GM12801 (cell line): Measurements from ENCODE around the gene SMG6.

Experiments
- TF ChIP-seq, protein P1 (sequence below): IDR thresholded peaks from one replicate; pipeline ENCODE4 v1.5.1; 2011; ENCODE audit warnings: control low read depth; ENCODE audit not compliant: insufficient read length; ENCODE audit errors: extremely low read depth

Gene SMG6

DNA sequence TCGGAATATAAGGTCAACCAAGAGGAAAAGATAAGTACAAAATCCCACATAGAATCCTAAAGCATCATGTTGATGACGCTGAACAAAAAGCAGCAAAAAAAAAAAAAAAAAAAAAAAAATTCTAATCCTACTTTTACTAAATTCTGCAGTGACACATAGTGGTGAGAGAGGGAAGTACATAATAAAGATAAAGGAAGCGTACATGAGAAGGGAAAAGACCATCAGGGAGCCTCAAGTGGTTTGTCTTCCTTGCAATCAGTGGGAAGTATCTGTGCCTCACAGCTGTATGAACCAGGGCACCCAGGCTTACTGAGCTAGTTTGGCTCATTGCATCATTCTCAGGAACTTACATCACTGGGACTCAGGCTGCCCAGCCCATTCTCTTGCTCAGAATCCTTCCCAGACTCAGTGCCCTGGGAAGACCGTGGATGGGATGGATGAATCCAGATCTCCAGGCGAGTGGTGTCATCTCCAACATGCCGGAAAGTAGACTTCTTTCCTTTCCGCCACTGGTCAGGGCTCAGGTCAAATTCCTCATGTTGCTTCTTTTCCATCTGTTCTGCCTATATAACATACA, 21.2 kb downstream of the SMG6 start:
- TF ChIP-seq, protein P1, sequence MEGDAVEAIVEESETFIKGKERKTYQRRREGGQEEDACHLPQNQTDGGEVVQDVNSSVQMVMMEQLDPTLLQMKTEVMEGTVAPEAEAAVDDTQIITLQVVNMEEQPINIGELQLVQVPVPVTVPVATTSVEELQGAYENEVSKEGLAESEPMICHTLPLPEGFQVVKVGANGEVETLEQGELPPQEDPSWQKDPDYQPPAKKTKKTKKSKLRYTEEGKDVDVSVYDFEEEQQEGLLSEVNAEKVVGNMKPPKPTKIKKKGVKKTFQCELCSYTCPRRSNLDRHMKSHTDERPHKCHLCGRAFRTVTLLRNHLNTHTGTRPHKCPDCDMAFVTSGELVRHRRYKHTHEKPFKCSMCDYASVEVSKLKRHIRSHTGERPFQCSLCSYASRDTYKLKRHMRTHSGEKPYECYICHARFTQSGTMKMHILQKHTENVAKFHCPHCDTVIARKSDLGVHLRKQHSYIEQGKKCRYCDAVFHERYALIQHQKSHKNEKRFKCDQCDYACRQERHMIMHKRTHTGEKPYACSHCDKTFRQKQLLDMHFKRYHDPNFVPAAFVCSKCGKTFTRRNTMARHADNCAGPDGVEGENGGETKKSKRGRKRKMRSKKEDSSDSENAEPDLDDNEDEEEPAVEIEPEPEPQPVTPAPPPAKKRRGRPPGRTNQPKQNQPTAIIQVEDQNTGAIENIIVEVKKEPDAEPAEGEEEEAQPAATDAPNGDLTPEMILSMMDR, result no peak

DNA sequence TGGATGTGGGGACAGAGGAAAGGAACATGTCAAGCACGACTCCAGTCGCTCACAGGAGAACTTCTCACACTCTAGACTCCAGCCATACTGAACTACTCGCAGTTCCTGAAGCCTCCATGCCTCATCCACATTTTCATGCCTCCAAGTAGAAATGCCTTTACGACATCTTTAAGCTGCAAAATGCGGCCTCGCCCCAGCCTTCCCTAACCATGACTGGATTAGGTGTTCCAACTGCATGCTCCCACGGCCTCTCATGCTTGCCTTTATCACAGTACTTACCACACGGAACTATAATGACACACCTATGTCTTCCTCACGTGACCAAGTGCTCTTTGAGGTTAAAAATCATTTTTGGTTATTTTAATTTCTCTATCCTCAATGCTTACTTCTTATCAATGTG, 23.9 kb downstream of the SMG6 start:
- TF ChIP-seq, protein P1, result no peak

- TF ChIP-seq, protein P1, result no peak
Observed at GRCh38 chr17:2277429-2278170, 26.0 kb downstream of the SMG6 start.

DNA sequence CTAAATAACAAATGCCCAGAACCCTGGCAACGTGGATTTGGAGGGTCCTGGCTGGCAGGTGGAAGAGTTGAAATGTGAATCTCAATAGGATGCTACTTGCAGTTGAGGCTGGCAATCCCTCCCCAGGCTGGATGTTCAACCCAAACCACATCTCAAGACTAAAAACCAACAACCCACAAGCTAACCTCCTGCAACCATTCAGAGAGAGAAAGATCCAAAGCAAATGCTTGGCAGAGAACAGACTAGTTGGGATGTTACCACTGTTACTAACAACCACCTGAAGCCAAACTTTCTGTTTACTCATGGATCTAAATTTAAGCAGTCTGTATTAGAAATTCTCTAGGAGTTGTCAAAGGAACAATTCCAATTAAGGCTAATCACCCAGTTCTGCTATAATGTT, 27.9 kb downstream of the SMG6 start:
- TF ChIP-seq, protein P1, result no peak

- TF ChIP-seq, protein P1, result no peak
Observed at GRCh38 chr17:2274414-2274813, 29.2 kb downstream of the SMG6 start.

GRCh38 chr17:2271985-2272702, 31.4 kb downstream of the SMG6 start:
- TF ChIP-seq, protein P1, result no peak

GRCh38 chr17:2267354-2267753, 36.2 kb downstream of the SMG6 start:
- TF ChIP-seq, protein P1, result no peak
